GM12864 (cell line): ENCODE data around the gene NABP1.
A peak's percentile ranks its signal among the peaks of the same experiment; 100 is the strongest.

ENCODE experiments used
- DNase-seq: peaks from one replicate; pipeline ENCODE4 v3.0.0-alpha.2; 2011; ENCODE audit warnings: low read depth
- H3K4me3 ChIP-seq: 2 replicates; pipeline ENCODE4 v1.5.1; 2011; ENCODE audit warnings: mild to moderate bottlenecking, low read depth, low read length, control low read depth
- CTCF ChIP-seq: IDR thresholded peaks from 2 replicates; pipeline ENCODE4 v1.5.1; 2011; ENCODE audit warnings: low read depth, mild to moderate bottlenecking, moderate library complexity, low read length, control low read depth, inconsistent platforms; ENCODE audit errors: missing control alignments

The NABP1 gene

GRCh38 chr2:191666732-191667131 lies 11.2 kb upstream of the NABP1 start:
- no peak overlapping the region for H3K4me3 ChIP-seq
- TF ChIP-seq CTCF, result no peak
- DNase-seq, result peak; percentile 77

- H3K4me3 ChIP-seq, result no peak overlapping the region
- TF ChIP-seq CTCF, result no peak
Observed at GRCh38 chr2:191670076-191670475, 7.9 kb upstream of the NABP1 start.

GRCh38 chr2:191670787-191671186 lies 7.1 kb upstream of the NABP1 start:
- no peak for TF ChIP-seq CTCF
- DNase-seq, result no peak
- H3K4me3 ChIP-seq, result no peak overlapping the region

More at GRCh38 chr2:191670076-191670475, 7.9 kb upstream of the NABP1 start:
- no peak for DNase-seq

- no peak for TF ChIP-seq CTCF
- DNase-seq, result peak; percentile 92
- H3K4me3 ChIP-seq, result no peak overlapping the region; the same call in 1 of the 2 replicates
Observed at GRCh38 chr2:191675807-191676721, 1.9 kb upstream of the NABP1 start.

- H3K4me3 ChIP-seq, result peak overlapping the region; percentile 82
- no peak for TF ChIP-seq CTCF
- peak; percentile 62 for DNase-seq
Observed at GRCh38 chr2:191676790-191677645, 918 bp upstream of the NABP1 start.

- peak overlapping the region; percentile 77 for H3K4me3 ChIP-seq
- TF ChIP-seq CTCF, result no peak
- DNase-seq, result no peak
Observed at GRCh38 chr2:191678437-191679100, 633 bp downstream of the NABP1 start.
